GM18858 (cell line): ENCODE data around the gene GCK.

Experiments
- ATAC-seq: cut with Tn5 transposase; IDR thresholded peaks from one replicate; pipeline ENCODE4 v1.9.1; 2021; ENCODE audit not compliant: unreplicated experiment

Gene GCK

DNA sequence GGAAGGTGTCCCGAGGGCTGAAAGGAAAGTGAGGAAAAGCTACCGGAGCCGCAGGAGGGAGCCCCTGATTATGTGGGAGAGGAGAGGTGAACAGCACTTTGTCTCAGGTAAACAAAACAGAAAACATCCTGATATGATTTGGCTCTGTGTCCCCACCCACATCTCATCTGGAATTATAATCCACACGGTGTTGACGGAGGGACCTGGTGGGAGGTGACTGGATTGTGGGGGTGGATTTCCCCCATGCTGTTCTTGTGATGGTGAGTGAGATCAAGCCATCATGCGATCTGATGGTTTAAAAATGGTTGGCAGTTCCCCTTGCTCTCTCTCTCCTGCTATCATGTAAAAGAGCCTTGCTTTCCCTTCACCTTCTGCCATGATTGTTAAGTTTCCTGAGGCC is 68.8 kb downstream of the GCK start:
- no peak for ATAC-seq

DNA sequence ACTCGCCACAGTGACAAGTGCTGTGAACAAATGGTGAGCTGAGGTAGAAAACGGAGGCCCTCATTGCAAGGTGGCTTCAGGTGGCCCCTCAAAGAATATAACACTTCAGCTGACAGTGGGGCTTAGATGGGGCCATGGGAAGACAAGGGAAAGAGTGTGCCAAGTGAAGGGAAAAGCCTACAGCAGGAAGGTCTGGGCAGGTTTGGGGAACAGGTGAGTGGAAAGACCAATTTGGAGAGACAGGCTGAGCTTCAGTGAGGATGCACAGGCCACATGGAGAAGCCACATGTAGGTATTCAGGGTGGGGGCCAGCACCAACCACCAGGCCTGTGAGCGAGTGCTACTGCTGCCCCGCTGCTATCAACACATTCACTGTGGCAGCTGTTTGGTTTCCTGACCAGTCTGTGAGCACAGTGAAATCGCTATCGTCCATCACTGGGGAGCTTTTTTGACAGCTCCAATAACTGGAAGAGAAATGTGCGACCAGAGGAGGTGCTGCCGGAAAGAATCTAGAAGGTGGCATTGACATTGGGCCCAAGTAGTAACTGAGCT is 69.3 kb downstream of the GCK start:
- ATAC-seq, result no peak

- no peak for ATAC-seq
Measured at GRCh38 chr7:44117801-44118429, 71.3 kb downstream of the GCK start.

GRCh38 chr7:44116789-44117666 is 72.2 kb downstream of the GCK start:
- no peak for ATAC-seq

- ATAC-seq, result no peak
Measured at GRCh38 chr7:44116087-44116788, 73.0 kb downstream of the GCK start.

DNA sequence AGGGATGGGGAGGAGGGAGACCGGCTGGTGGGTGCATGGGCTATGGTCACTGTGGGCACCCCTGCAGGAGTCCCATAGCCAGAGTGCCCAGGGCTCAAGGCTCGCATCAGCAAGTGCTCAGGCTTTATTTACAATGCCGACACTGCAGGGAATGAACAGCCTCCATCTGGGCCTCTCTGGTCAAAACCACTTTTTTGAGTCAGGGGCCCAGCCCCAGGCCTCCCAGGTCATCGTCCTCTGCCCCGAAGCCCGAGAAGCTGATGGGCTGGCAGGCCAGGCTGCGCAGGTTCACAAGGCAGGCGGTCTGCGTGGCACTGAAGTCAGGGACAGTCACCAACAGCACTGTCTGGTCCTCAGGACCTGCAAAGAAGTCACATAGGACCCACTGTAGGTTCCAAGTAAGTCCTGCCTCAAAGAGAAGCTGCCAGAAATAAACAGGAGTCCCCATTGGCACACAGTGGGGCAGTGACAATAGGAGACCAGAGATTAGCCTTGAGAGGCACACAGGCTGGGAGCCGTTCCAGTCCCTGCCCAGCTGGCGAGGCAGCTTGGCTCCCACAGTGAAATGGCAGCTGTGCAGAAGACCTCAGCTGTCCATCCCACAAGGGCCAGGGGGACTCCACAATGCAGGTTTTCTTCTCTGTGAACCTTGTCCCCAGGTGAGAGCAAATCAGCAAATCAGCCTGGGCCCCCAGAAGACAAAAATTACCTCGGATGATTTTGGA is 74.5 kb downstream of the GCK start:
- no peak for ATAC-seq

DNA sequence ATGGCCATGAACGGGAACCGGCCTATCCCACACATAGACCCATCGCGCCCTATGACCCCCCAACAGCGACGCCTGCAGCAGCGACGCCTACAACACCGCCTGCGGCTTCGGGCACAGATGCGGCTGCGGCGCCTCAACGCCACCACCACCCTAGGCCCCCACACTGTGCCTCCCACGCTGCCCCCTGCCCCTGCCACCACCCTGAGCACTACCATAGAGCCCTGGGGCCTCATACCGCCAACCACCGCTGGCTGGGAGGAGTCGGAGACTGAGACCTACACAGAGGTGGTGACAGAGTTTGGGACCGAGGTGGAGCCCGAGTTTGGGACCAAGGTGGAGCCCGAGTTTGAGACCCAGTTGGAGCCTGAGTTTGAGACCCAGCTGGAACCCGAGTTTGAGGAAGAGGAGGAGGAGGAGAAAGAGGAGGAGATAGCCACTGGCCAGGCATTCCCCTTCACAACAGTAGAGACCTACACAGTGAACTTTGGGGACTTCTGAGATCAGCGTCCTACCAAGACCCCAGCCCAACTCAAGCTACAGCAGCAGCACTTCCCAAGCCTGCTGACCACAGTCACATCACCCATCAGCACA is 75.4 kb downstream of the GCK start:
- no peak for ATAC-seq

GRCh38 chr7:44112997-44113763 is 76.1 kb downstream of the GCK start:
- ATAC-seq, result no peak

GRCh38 chr7:44112231-44112996 is 76.8 kb downstream of the GCK start:
- ATAC-seq, result no peak

- no peak for ATAC-seq
Measured at GRCh38 chr7:44111761-44112160, 77.5 kb downstream of the GCK start.

DNA sequence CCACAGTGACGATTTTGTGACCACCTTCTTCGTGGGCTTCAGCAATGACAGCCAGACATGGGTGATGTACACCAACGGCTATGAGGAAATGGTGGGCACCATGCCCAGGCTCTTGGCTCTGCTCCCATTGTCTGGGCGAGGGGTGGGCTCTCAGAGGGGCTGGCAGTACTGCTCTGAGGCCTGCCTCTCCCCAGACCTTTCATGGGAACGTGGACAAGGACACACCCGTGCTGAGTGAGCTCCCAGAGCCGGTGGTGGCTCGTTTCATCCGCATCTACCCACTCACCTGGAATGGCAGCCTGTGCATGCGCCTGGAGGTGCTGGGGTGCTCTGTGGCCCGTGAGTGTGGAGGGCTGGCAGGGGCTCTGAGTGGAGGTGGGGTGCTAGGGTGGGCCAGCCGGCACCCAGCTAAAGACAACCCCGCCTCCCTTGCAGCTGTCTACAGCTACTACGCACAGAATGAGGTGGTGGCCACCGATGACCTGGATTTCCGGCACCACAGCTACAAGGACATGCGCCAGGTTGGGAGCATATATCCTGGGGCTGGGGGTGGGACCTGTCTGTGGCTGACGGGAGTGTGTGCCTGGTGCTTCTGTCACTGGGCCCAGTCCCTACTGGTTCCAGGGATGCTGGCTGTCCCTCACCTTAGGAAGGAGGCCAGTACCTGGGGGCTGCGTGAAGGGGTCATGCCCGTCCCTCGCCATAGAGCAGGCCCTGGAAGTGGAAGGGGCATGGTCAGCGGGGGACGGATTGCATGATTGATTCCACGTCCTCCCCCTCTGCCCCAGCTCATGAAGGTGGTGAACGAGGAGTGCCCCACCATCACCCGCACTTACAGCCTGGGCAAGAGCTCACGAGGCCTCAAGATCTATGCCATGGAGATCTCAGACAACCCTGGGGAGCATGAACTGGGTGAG is 78.3 kb downstream of the GCK start:
- no peak for ATAC-seq

DNA sequence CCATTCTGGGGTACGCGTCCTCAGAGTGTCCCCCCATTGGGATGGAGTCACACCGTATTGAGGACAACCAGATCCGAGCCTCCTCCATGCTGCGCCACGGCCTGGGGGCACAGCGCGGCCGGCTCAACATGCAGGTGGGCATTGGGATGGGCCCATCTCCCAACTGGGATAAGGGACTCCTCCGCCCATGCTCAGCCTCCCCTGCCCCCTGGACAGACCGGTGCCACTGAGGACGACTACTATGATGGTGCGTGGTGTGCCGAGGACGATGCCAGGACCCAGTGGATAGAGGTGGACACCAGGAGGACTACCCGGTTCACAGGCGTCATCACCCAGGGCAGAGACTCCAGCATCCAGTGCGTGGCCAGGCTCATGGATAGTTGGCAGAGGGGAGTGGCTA is 79.2 kb downstream of the GCK start:
- ATAC-seq, result no peak

GRCh38 chr7:44108768-44109750 is 80.2 kb downstream of the GCK start:
- ATAC-seq, result no peak

DNA sequence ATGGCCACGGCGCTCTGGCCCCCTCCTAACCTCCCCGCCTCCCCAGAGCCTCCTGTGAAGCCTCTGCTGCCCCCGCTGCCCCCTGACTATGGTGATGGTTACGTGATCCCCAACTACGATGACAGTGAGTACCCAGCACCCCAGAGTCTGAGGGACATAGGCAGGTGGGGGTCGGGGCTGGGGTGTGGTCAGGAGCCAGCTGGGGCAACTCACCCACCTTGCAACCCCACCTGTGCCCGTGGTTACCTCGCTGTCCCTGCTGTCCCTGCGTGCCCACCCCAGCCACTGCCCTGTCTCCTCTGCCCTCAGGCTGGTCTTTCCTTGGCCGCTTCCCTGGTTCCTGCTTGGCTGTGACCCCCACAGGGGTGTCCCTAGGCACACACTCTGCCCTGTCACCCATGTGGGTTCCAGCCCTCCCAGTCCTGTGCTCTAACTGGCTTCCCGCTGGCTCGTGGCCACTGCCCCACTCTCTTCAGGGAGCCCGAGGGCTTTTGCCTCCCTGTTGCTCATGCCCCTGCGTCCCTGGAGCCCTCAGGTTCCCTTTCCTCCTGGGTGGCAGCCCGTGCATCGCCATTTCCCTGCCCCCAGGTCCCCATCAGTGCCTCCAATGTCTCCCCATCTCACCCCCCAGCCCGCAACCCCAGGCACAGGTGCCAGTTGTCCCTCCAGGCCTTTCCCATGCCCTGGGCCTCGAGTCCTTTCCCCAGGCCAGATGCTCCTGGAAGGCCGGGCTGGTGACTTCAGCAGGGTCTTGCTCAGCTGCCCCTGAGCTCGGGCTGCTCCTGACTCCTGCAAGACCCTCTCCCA is 81.1 kb downstream of the GCK start:
- no peak for ATAC-seq

DNA sequence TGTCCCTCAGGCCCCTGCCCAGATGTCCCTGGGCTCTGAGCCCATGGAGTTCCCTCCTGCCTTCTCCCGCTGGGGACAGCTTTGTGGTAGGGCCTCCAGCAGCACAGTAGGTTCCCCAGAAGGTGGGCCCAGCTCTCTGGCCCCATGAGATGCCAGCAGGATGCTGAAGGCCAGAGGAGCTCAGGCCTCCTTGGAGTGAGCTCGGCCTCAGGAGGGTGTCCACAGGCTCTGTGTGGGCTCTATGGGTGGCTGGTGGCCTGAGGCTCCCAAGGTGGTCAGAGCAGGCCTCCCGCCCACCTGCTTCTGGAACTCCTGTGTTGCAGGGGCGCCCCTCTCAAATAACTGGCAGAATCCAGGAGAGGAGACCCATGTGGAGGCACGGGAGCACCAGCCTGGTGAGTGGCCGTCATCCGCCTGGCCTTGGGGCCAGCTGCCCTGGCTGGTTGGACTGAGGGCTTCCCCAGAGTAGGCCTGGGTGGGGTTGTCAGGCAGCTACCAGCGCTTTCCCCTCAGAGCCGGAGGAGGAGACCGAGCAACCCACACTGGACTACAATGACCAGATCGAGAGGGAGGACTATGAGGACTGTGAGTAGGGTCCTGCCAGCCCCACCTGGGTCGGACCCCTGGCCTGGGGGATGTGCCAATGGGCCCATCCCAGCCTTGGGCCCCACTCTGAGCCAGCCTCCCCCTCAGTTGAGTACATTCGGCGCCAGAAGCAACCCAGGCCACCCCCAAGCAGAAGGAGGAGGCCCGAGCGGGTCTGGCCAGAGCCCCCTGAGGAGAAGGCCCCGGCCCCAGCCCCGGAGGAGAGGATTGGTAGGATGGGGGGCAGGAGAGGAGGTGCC is 81.9 kb downstream of the GCK start:
- ATAC-seq, result no peak
